Hepatocyte (in vitro differentiated cells): ENCODE results near the gene CDH15. TPM values are rescaled to one million over a fixed set of nuclear protein-coding genes. Genes with fewer than 3 reads are reported as not detected.

Experiments
- DNase-seq: peaks from one replicate; pipeline ENCODE4 v3.0.0-alpha.2; 2016; ENCODE audit warnings: low spot score
- H2AFZ ChIP-seq: fragments of 200-600 bp; sonication (generic); 2 replicates; pipeline ENCODE4 v1.6.0; 2016; ENCODE audit warnings: antibody characterized with exemption, mild to moderate bottlenecking
- H3K27ac ChIP-seq: fragments of 200-600 bp; sonication (generic); 2 replicates; pipeline ENCODE4 v1.5.1; 2016; ENCODE audit warnings: mild to moderate bottlenecking
- H3K27me3 ChIP-seq: fragments of 200-600 bp; sonication (generic); 2 replicates; pipeline ENCODE4 v1.6.1; 2016
- H3K36me3 ChIP-seq: fragments of 200-600 bp; sonication (generic); replicated peaks from 2 replicates; pipeline ENCODE4 v1.5.1; 2016; ENCODE audit warnings: low read depth; ENCODE audit not compliant: insufficient read depth
- H3K4me1 ChIP-seq: fragments of 200-600 bp; sonication (generic); 2 replicates; pipeline ENCODE4 v1.5.1; 2016; ENCODE audit warnings: mild to moderate bottlenecking, moderate library complexity; ENCODE audit not compliant: insufficient read depth
- H3K4me2 ChIP-seq: fragments of 200-600 bp; sonication (generic); 2 replicates; pipeline ENCODE4 v1.6.0; 2016
- H3K4me3 ChIP-seq: fragments of 200-600 bp; sonication (generic); 2 replicates; pipeline ENCODE4 v1.5.1; 2016; ENCODE audit warnings: mild to moderate bottlenecking
- H3K79me2 ChIP-seq: fragments of 200-600 bp; sonication (generic); 2 replicates; pipeline ENCODE4 v1.6.0; 2017; ENCODE audit warnings: mild to moderate bottlenecking
- H3K9me2 ChIP-seq: fragments of 200-600 bp; sonication (generic); replicated peaks from 2 replicates; pipeline ENCODE4 v1.6.0; 2017; ENCODE audit warnings: mild to moderate bottlenecking; ENCODE audit not compliant: insufficient read depth
- H3K9me3 ChIP-seq: fragments of 200-600 bp; sonication (generic); 2 replicates; pipeline ENCODE4 v1.5.1; 2016; ENCODE audit warnings: low read depth, mild to moderate bottlenecking
- H4K20me1 ChIP-seq: fragments of 200-600 bp; sonication (generic); 2 replicates; pipeline ENCODE4 v1.6.0; 2016; ENCODE audit warnings: mild to moderate bottlenecking; ENCODE audit not compliant: insufficient read depth, poor library complexity, severe bottlenecking
- EZH2 ChIP-seq: fragments of 200-600 bp; sonication (generic); IDR thresholded peaks from 2 replicates; pipeline ENCODE4 v1.6.1; 2016; ENCODE audit warnings: antibody characterized with exemption, mild to moderate bottlenecking, borderline replicate concordance
- EZH2phosphoT487 ChIP-seq: fragments of 200-600 bp; sonication (generic); IDR thresholded peaks from one replicate; pipeline ENCODE4 v1.6.1; 2018; ENCODE audit warnings: antibody characterized with exemption, mild to moderate bottlenecking, low read depth, moderate library complexity; ENCODE audit not compliant: unreplicated experiment, severe bottlenecking
- WGBS: methylation state at CpG from one replicate; pipeline ENCODE4 v1.1.6; 2016; ENCODE audit warnings: low lambda C conversion rate; ENCODE audit errors: missing lambda C conversion rate; 5-methylcytosine and 5-hydroxymethylcytosine counted together
- polyA plus RNA-seq: library from polyadenylated mRNA; unstranded; fragments of >200 nt; fragmentation: Nextera tagmentation; extraction: Ambion mirVana; gene quantifications from 2 replicates; pipeline ENCODE4 v1.2.1, GENCODE V29; 2016
- total RNA-seq: library from RNA; depleted of rRNA; stranded (reverse); fragments of >200 nt; gene quantifications from 2 replicates; pipeline ENCODE4 v1.2.3, GENCODE V29; 2014
- TF ChIP-seq, protein P1 (sequence below): fragments of 200-600 bp; sonication (generic); IDR thresholded peaks from 2 replicates; pipeline ENCODE4 v1.5.1; 2016; ENCODE audit warnings: antibody characterized with exemption, mild to moderate bottlenecking; ENCODE audit not compliant: poor library complexity

Gene CDH15
- total and polyA plus RNA-seq, 2 experiments from 2014 or later = 0.13 to 0.47 TPM

DNA sequence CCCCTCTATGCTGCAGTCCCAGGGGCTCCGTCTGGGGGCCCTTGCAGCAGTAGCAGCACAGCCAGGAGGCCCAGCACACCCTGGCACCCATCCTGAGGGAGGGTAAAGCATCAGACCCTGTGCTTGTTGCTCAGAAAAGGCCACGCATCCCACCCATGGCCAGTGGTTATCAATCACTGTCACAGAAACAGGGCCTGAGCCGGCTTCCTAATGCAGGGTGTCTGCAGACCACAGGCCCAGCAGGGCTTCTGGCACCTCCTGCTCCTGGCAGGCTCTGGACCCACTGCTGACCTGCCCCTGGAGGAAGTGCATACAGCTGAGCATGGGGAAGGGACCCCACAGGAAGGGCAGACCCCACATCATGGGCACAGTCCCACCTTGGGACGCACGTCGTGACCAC lies 26.9 kb upstream of the CDH15 start:
- no peak overlapping the region for H2AFZ ChIP-seq
- H3K4me1 ChIP-seq = no peaks in the 10 kb centered on the region
- H3K27me3 ChIP-seq = no peaks in the 10 kb centered on the region
- H3K9me2 ChIP-seq = no peaks in the 10 kb centered on the region
- no peaks in the 10 kb centered on the region for H3K36me3 ChIP-seq
- H3K4me3 ChIP-seq = no peak overlapping the region
- H3K79me2 ChIP-seq = no peaks in the 10 kb centered on the region
- no peak overlapping the region for H3K4me2 ChIP-seq
- no peak for TF ChIP-seq EZH2phosphoT487
- TF ChIP-seq EZH2 = no peak
- TF ChIP-seq, protein P1, sequence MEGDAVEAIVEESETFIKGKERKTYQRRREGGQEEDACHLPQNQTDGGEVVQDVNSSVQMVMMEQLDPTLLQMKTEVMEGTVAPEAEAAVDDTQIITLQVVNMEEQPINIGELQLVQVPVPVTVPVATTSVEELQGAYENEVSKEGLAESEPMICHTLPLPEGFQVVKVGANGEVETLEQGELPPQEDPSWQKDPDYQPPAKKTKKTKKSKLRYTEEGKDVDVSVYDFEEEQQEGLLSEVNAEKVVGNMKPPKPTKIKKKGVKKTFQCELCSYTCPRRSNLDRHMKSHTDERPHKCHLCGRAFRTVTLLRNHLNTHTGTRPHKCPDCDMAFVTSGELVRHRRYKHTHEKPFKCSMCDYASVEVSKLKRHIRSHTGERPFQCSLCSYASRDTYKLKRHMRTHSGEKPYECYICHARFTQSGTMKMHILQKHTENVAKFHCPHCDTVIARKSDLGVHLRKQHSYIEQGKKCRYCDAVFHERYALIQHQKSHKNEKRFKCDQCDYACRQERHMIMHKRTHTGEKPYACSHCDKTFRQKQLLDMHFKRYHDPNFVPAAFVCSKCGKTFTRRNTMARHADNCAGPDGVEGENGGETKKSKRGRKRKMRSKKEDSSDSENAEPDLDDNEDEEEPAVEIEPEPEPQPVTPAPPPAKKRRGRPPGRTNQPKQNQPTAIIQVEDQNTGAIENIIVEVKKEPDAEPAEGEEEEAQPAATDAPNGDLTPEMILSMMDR = no peak
- 86% methylated on average over 6 of the region's 6 CpGs for WGBS
- H3K27ac ChIP-seq = no peak overlapping the region
- H4K20me1 ChIP-seq = no peaks in the 10 kb centered on the region
- no peaks in the 10 kb centered on the region for H3K9me3 ChIP-seq
- no peak for DNase-seq

DNA sequence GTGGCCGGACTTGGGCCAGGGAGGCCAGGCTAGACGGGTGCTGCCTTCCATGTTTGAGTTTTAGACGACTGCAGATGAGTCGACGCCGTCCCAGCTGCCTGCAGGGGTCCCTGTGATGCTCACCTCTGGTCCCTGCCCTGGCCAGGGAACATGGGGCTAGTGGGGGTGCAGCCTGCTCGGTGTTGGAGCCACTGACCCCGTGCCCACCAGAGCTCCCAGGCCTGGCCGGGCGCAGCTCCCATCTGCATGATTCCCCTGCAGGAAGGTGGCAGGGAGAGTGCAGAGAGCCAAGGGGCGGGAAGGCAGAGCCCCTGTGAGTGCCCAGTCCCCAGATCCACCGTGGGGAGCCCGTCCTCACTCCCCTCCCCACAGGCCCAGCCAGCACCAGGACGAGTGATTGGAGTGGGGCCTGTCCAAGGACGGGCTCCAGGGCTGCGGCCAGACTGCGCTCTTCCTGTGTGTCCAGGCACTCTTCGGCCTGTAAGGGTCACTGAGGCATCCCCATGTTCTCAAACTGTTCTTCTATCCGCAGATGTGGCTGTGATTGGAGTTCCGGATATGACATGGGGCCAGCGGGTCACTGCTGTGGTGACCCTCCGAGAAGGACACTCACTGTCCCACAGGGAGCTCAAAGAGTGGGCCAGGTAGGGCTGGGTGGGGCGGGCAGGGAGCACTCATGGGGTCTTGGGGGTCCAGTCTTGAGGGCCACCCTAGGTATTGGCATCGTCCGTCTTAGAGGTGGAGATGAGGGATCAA lies 26.0 kb upstream of the CDH15 start:
- Histone ChIP-seq H3K36me3 (no peaks in the 10 kb centered on the region), H3K4me1 (no peaks in the 10 kb centered on the region), H3K79me2 (no peaks in the 10 kb centered on the region), H3K9me3 (no peaks in the 10 kb centered on the region), H3K4me3 (no peak overlapping the region), H2AFZ (no peak overlapping the region), H3K27me3 (no peaks in the 10 kb centered on the region), H3K4me2 (no peak overlapping the region), H3K9me2 (no peaks in the 10 kb centered on the region), H3K27ac (no peak overlapping the region), H4K20me1 (no peaks in the 10 kb centered on the region)
- WGBS = 99% methylated on average over 24 of the region's 25 CpGs
- TF ChIP-seq EZH2phosphoT487 = no peak
- TF ChIP-seq EZH2 = no peak
- TF ChIP-seq, protein P1 = no peak
- no peak for DNase-seq

GRCh38 chr16:89146211-89147005 lies 25.1 kb upstream of the CDH15 start:
- 97% methylated on average over 20 of the region's 21 CpGs for WGBS

More at GRCh38 chr16:89146211-89147005, 25.1 kb upstream of the CDH15 start:
- H3K79me2 ChIP-seq = no peaks in the 10 kb centered on the region
- TF ChIP-seq EZH2phosphoT487 = no peak
- TF ChIP-seq, protein P1 = no peak
- no peak for TF ChIP-seq EZH2
- no peaks in the 10 kb centered on the region for H4K20me1 ChIP-seq
- H2AFZ ChIP-seq = no peak overlapping the region
- H3K27me3 ChIP-seq = no peaks in the 10 kb centered on the region
- H3K4me3 ChIP-seq = no peak overlapping the region
- H3K9me2 ChIP-seq = no peaks in the 10 kb centered on the region
- H3K27ac ChIP-seq = no peak overlapping the region
- H3K4me1 ChIP-seq = no peaks in the 10 kb centered on the region
- H3K36me3 ChIP-seq = no peaks in the 10 kb centered on the region
- H3K9me3 ChIP-seq = no peaks in the 10 kb centered on the region
- no peak for DNase-seq
- H3K4me2 ChIP-seq = no peak overlapping the region
